Vagina (tissue), 2 donors: ENCODE measurements around the gene SLC25A44. TPM values are rescaled to one million over a fixed set of nuclear protein-coding genes. Genes with fewer than 3 reads are reported as not detected.

Source experiments
- DNase-seq, 2 donors: peaks; one replicate each; pipeline ENCODE4 v3.0.0-alpha.2; 2017; ENCODE audit errors: extremely low spot score in 2 of 2
- H3K27ac ChIP-seq: fragments of 200-600 bp; sonication (generic); one replicate; pipeline ENCODE4 v1.5.1; 2019
- H3K27me3 ChIP-seq: fragments of 200-600 bp; sonication (generic); one replicate; pipeline ENCODE4 v1.5.1; 2019
- H3K36me3 ChIP-seq, 2 donors: fragments of 200-600 bp; sonication (generic); one replicate each; pipeline ENCODE4 v1.5.1; 2017 to 2019
- H3K4me1 ChIP-seq: fragments of 200-600 bp; sonication (generic); one replicate; pipeline ENCODE4 v1.5.1; 2019
- H3K4me3 ChIP-seq, 2 donors: fragments of 200-600 bp; sonication (generic); 1 replicate in 1 of 2; 2 replicates in 1 of 2; pipeline ENCODE4 v1.5.1; 2016 to 2019
- H3K9me3 ChIP-seq: fragments of 200-600 bp; sonication (generic); one replicate; pipeline ENCODE4 v1.5.1; 2019
- POLR2A ChIP-seq, 2 donors: fragments of 450-650 bp; IDR thresholded peaks; one replicate each; pipeline ENCODE4 v1.6.1; 2017; ENCODE audit warnings: antibody characterized with exemption in 2 of 2, mild to moderate bottlenecking in 2 of 2, moderate library complexity in 2 of 2
- POLR2AphosphoS5 ChIP-seq, 2 donors: sonication (generic); formaldehyde crosslinking; IDR thresholded peaks; one replicate each; pipeline ENCODE4 v1.9.0; 2017; ENCODE audit warnings: antibody characterized with exemption in 2 of 2, mild to moderate bottlenecking in 2 of 2, low read depth in 1 of 2; ENCODE audit not compliant: insufficient read depth in 1 of 2
- intact Hi-C: fragments of 100-400 bp; cut with DNase I; formaldehyde crosslinking; loops from one replicate; pipeline ENCODE4 v1.15.1; 2023
- total RNA-seq: library from RNA; depleted of rRNA; stranded (reverse); fragments of >200 nt; gene quantifications from one replicate; pipeline ENCODE4 v1.2.3, GENCODE V29; 2016
- TF ChIP-seq, protein P1 (sequence below), 3 experiments: fragments of 450-650 bp in 2 of 3; fragments of 200-600 bp in 1 of 3; sonication (generic) in 1 of 3; IDR thresholded peaks; one replicate each; pipeline ENCODE4 v1.5.1; 2017 to 2019; ENCODE audit warnings: antibody characterized with exemption in 3 of 3, mild to moderate bottlenecking in 2 of 3, moderate library complexity in 2 of 3

SLC25A44 gene
- total RNA-seq, 1 donor from 2014 or later, result 14.0 TPM

GRCh38 chr1:156198831-156199349 lies 5.0 kb downstream of the SLC25A44 start:
- Histone ChIP-seq H3K27me3 (no peaks in the 10 kb centered on the region), H3K36me3 (peaks cover 0 to 24% of the 10 kb centered on the region in 2 donors), H3K4me3 (no peak overlapping the region), H3K9me3 (no peaks in the 10 kb centered on the region), H3K4me1 (peaks cover 35% of the 10 kb centered on the region), H3K27ac (no peak overlapping the region)
- DNase-seq, result no peak
- intact Hi-C loops, result no loop called here
- TF ChIP-seq, protein P1, sequence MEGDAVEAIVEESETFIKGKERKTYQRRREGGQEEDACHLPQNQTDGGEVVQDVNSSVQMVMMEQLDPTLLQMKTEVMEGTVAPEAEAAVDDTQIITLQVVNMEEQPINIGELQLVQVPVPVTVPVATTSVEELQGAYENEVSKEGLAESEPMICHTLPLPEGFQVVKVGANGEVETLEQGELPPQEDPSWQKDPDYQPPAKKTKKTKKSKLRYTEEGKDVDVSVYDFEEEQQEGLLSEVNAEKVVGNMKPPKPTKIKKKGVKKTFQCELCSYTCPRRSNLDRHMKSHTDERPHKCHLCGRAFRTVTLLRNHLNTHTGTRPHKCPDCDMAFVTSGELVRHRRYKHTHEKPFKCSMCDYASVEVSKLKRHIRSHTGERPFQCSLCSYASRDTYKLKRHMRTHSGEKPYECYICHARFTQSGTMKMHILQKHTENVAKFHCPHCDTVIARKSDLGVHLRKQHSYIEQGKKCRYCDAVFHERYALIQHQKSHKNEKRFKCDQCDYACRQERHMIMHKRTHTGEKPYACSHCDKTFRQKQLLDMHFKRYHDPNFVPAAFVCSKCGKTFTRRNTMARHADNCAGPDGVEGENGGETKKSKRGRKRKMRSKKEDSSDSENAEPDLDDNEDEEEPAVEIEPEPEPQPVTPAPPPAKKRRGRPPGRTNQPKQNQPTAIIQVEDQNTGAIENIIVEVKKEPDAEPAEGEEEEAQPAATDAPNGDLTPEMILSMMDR (IDR thresholded peaks at IDR 0.05), result no peak
- no peak for TF ChIP-seq POLR2AphosphoS5 (IDR thresholded peaks at IDR 0.05; ENCODE audit: insufficient read depth in 1 of 2, low read depth in 1 of 2)
- TF ChIP-seq POLR2A (IDR thresholded peaks at IDR 0.05), result no peak

- Histone ChIP-seq H3K27ac (no peak overlapping the region), H3K27me3 (no peaks in the 10 kb centered on the region), H3K36me3 (peaks cover 0 to 24% of the 10 kb centered on the region in 2 donors), H3K4me1 (peaks cover 25% of the 10 kb centered on the region), H3K4me3 (no peak overlapping the region), H3K9me3 (no peaks in the 10 kb centered on the region)
- TF ChIP-seq, protein P1 (IDR thresholded peaks at IDR 0.05), result no peak
- TF ChIP-seq POLR2AphosphoS5 (IDR thresholded peaks at IDR 0.05; ENCODE audit: insufficient read depth in 1 of 2, low read depth in 1 of 2), result no peak
- no peak for TF ChIP-seq POLR2A (IDR thresholded peaks at IDR 0.05)
- no peak for DNase-seq
- intact Hi-C loops, result no loop called here
These were observed 6.1 kb downstream of the SLC25A44 start for GRCh38 chr1:156200044-156200443.

DNA sequence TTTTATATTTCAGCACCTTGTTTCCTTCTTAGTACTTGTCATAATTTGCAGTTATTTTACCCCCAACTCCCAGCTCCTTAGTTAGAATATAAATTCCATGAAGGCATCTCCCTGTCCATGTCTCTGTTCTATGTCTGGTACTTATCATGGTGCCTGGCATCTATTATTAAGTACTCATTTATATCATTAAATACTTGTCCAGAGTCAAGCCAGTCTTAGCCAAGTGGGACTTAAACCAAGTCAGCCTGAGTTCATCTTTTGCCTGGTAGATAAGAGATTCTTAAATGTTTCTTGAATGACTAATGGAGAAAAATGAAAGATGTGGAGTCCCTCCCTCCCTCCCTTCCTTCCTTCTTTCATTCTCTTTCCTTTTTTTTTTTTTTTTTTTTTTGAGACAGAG lies 9.4 kb downstream of the SLC25A44 start:
- intact Hi-C loops, result no loop called here
- H3K27me3 ChIP-seq, result no peaks in the 10 kb centered on the region
- H3K4me1 ChIP-seq, result peaks cover 2% of the 10 kb centered on the region
- TF ChIP-seq POLR2A (IDR thresholded peaks at IDR 0.05) (no peak), POLR2AphosphoS5 (IDR thresholded peaks at IDR 0.05; ENCODE audit: insufficient read depth in 1 of 2, low read depth in 1 of 2) (no peak)
- TF ChIP-seq, protein P1 (IDR thresholded peaks at IDR 0.05), result no peak
- peaks cover 0 to 26% of the 10 kb centered on the region in 2 donors for H3K36me3 ChIP-seq
- H3K4me3 ChIP-seq, result no peak overlapping the region
- DNase-seq, result no peak
- no peak overlapping the region for H3K27ac ChIP-seq
- no peaks in the 10 kb centered on the region for H3K9me3 ChIP-seq

- Histone ChIP-seq H3K4me1 (no peaks in the 10 kb centered on the region), H3K27me3 (no peaks in the 10 kb centered on the region), H3K36me3 (peaks cover 0 to 29% of the 10 kb centered on the region in 2 donors), H3K27ac (no peak overlapping the region), H3K4me3 (no peak overlapping the region), H3K9me3 (no peaks in the 10 kb centered on the region)
- DNase-seq, result no peak
- TF ChIP-seq POLR2AphosphoS5 (IDR thresholded peaks at IDR 0.05; ENCODE audit: insufficient read depth in 1 of 2, low read depth in 1 of 2) (no peak), POLR2A (IDR thresholded peaks at IDR 0.05) (no peak)
- TF ChIP-seq, protein P1 (IDR thresholded peaks at IDR 0.05), result no peak
- intact Hi-C loops, result no loop called here
These were observed 10.8 kb downstream of the SLC25A44 start for GRCh38 chr1:156204686-156205085.

- peaks cover 27% of the 10 kb centered on the region for H3K4me1 ChIP-seq
- H3K27me3 ChIP-seq, result no peaks in the 10 kb centered on the region
- no peaks in the 10 kb centered on the region for H3K9me3 ChIP-seq
- no peak for TF ChIP-seq POLR2A (IDR thresholded peaks at IDR 0.05)
- TF ChIP-seq, protein P1 (IDR thresholded peaks at IDR 0.05), result no peak
- no peak for TF ChIP-seq POLR2AphosphoS5 (IDR thresholded peaks at IDR 0.05; ENCODE audit: insufficient read depth in 1 of 2, low read depth in 1 of 2)
- intact Hi-C loops, result no loop called here
- peaks cover 0 to 22% of the 10 kb centered on the region in 2 donors for H3K36me3 ChIP-seq
- no peak overlapping the region for H3K4me3 ChIP-seq
- no peak overlapping the region for H3K27ac ChIP-seq
- DNase-seq, result no peak
These were observed 17.3 kb downstream of the SLC25A44 start for GRCh38 chr1:156211243-156211642.
